Measurements from ENCODE around the gene SP1.

The SP1 gene

DNA sequence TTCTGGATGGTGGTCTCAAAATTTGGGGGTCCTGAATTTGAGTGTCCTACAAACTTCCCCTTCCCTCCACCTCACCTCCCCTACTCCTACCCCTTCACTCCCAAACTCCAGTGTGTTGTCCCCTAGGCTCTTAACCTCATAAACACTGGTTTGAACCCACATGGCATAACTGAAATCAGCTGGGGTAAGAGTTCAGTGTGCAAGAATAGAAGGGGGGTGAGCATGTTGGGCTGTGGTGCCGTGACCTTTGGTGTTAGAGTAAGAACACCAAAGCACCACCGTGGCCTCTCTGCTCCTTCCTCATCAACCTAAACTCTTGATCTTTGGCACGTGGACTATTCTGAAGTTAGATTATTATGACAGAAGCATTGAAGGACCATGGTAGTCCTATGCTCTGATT lies 83.0 kb downstream of the SP1 start:
- TF ChIP-seq, protein P1, sequence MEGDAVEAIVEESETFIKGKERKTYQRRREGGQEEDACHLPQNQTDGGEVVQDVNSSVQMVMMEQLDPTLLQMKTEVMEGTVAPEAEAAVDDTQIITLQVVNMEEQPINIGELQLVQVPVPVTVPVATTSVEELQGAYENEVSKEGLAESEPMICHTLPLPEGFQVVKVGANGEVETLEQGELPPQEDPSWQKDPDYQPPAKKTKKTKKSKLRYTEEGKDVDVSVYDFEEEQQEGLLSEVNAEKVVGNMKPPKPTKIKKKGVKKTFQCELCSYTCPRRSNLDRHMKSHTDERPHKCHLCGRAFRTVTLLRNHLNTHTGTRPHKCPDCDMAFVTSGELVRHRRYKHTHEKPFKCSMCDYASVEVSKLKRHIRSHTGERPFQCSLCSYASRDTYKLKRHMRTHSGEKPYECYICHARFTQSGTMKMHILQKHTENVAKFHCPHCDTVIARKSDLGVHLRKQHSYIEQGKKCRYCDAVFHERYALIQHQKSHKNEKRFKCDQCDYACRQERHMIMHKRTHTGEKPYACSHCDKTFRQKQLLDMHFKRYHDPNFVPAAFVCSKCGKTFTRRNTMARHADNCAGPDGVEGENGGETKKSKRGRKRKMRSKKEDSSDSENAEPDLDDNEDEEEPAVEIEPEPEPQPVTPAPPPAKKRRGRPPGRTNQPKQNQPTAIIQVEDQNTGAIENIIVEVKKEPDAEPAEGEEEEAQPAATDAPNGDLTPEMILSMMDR (IDR thresholded peaks at IDR 0.05; ENCODE audit: insufficient read depth, low read length, poor library complexity, severe bottlenecking) = no peak
- no peak for TF ChIP-seq EZH2phosphoT487 (conservative IDR thresholded peaks at IDR 0.05; ENCODE audit: low read length)
- Histone ChIP-seq H3K79me2 (ENCODE audit: insufficient read depth, low read length) (peaks cover 64% of the 10 kb centered on the region), H4K20me1 (ENCODE audit: low read depth, low read length) (peaks cover 43% of the 10 kb centered on the region), H3K9me3 (ENCODE audit: insufficient read depth, low read length) (no peaks in the 10 kb centered on the region), H3K9me2 (replicated peaks; ENCODE audit: insufficient read depth, low read length) (no peaks in the 10 kb centered on the region), H3K27me3 (ENCODE audit: low read length) (no peaks in the 10 kb centered on the region), H3K4me2 (ENCODE audit: low read depth, low read length, poor library complexity, severe bottlenecking) (no peak overlapping the region), H3F3A (ENCODE audit: insufficient read depth) (peaks cover 27% of the 10 kb centered on the region), H2AFZ (ENCODE audit: low read depth, low read length, severe bottlenecking) (no peak overlapping the region), H3K27ac (ENCODE audit: low read depth, low read length) (no peak overlapping the region), H3K36me3 (ENCODE audit: low read length) (peaks cover 91% of the 10 kb centered on the region), H3K4me3 (ENCODE audit: insufficient read depth, low read length, poor library complexity, severe bottlenecking) (no peak overlapping the region), H3K9ac (ENCODE audit: low read length) (no peak overlapping the region)

DNA sequence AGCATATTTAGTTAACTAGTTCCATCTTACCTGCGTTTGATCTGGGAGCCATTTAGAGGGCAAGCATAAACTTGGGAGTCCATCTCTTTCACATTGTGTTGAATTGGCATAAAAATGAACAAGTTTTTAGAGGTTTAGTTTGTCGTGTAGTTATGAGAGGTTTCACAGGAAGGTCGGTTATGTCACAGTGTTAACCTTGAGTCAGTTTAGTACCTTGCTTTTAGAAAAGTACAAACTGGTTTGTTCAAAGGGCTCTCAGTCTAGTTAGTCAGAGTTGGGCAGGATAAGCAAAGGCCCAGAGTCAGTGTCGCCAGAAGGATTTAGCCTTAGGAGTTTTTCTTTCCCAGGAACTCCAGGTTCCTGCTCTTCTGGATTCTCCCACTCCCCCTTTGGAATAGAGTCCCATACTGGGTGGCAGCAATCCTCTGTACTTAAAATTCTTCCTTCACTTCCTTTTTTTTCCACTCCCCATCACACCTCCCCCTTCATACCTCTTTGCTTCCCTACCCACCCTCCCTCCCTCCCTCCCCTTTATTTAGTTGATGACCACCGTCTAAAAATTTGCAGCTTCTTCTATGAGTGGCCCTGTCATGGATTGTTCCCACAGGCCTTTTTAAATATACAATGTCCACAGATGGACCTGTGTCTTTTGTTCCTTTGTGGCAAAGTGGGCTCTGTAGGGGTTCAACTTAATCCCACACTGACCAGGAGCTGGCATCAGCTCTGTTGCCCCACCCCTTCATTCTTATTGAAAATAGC lies 84.0 kb downstream of the SP1 start:
- TF ChIP-seq, protein P1 (IDR thresholded peaks at IDR 0.05; ENCODE audit: insufficient read depth, low read length, poor library complexity, severe bottlenecking) = no peak
- no peak for TF ChIP-seq EZH2phosphoT487 (conservative IDR thresholded peaks at IDR 0.05; ENCODE audit: low read length)
- H3K4me2 ChIP-seq (ENCODE audit: low read depth, low read length, poor library complexity, severe bottlenecking) = no peak overlapping the region

DNA sequence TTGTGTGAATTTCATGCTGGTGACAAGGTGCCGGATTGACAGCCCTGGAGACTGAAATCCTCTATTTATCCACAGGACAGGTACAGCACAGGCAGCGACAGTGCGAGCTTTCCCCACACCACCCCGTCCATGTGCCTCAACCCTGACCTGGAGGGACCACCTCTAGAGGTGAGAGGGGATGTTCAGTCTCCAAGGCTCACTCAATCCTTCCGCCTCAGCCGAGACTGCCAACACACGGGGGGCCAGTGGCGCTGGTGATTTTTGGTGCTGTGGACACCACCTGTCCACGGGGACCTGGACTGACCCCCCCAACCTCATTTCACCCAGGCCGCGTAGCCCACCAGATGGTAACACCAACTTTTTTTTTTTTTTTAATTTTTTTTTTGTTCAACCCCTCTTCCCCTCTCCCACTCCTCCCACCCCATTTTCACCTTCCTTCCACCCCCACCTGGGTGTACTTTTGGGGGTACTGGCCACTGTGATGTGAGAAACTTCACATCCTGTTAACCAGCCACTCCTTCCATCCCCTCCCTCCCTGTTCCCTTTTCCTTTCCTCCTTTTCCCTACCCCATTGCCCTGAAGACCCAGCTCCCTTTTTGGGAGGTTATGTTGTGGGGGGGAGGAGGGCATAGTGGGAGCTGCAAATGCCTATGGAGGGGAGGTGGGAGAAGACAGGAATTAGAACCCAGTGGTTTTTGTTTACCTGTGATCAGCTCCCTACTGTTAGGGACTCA lies 84.9 kb downstream of the SP1 start:
- H3F3A ChIP-seq (ENCODE audit: insufficient read depth) = peaks cover 27% of the 10 kb centered on the region
- H3K4me2 ChIP-seq (ENCODE audit: low read depth, low read length, poor library complexity, severe bottlenecking) = no peak overlapping the region
- H3K9me3 ChIP-seq (ENCODE audit: insufficient read depth, low read length) = no peaks in the 10 kb centered on the region
- H3K9ac ChIP-seq (ENCODE audit: low read length) = no peak overlapping the region
- H4K20me1 ChIP-seq (ENCODE audit: low read depth, low read length) = peaks cover 35% of the 10 kb centered on the region; the same call in 1 of the 2 replicates
- H3K79me2 ChIP-seq (ENCODE audit: insufficient read depth, low read length) = peaks cover 48% of the 10 kb centered on the region
- peaks cover 89% of the 10 kb centered on the region for H3K36me3 ChIP-seq (ENCODE audit: low read length)
- no peak for TF ChIP-seq EZH2phosphoT487 (conservative IDR thresholded peaks at IDR 0.05; ENCODE audit: low read length)
- TF ChIP-seq, protein P1 (IDR thresholded peaks at IDR 0.05; ENCODE audit: insufficient read depth, low read length, poor library complexity, severe bottlenecking) = no peak
- no peaks in the 10 kb centered on the region for H3K9me2 ChIP-seq (replicated peaks; ENCODE audit: insufficient read depth, low read length)
- H2AFZ ChIP-seq (ENCODE audit: low read depth, low read length, severe bottlenecking) = no peak overlapping the region
- no peak overlapping the region for H3K4me3 ChIP-seq (ENCODE audit: insufficient read depth, low read length, poor library complexity, severe bottlenecking)
- no peak overlapping the region for H3K27ac ChIP-seq (ENCODE audit: low read depth, low read length)
- no peaks in the 10 kb centered on the region for H3K27me3 ChIP-seq (ENCODE audit: low read length)

More for the DNA sequence above, 84.0 kb downstream of the SP1 start:
- H3K9me3 ChIP-seq (ENCODE audit: insufficient read depth, low read length) = no peaks in the 10 kb centered on the region
- no peak overlapping the region for H3K9ac ChIP-seq (ENCODE audit: low read length)
- no peak overlapping the region for H2AFZ ChIP-seq (ENCODE audit: low read depth, low read length, severe bottlenecking)
- H4K20me1 ChIP-seq (ENCODE audit: low read depth, low read length) = peaks cover 42% of the 10 kb centered on the region
- H3F3A ChIP-seq (ENCODE audit: insufficient read depth) = peaks cover 27% of the 10 kb centered on the region
- H3K79me2 ChIP-seq (ENCODE audit: insufficient read depth, low read length) = peaks cover 56% of the 10 kb centered on the region
- H3K9me2 ChIP-seq (replicated peaks; ENCODE audit: insufficient read depth, low read length) = no peaks in the 10 kb centered on the region
- no peaks in the 10 kb centered on the region for H3K27me3 ChIP-seq (ENCODE audit: low read length)
- H3K27ac ChIP-seq (ENCODE audit: low read depth, low read length) = no peak overlapping the region
- no peak overlapping the region for H3K4me3 ChIP-seq (ENCODE audit: insufficient read depth, low read length, poor library complexity, severe bottlenecking)
- H3K36me3 ChIP-seq (ENCODE audit: low read length) = peaks cover 90% of the 10 kb centered on the region

Measured in SU-DHL-6 (cell line).